SU-DHL-6 (cell line): Measurements from ENCODE around the gene EXOC2.

Experiments
- EZH2phosphoT487 ChIP-seq: fragments of 200-600 bp; sonication (generic), shearing (Covaris generic); conservative IDR thresholded peaks from 2 replicates; pipeline ENCODE4 v1.6.1; 2018; ENCODE audit warnings: mild to moderate bottlenecking, antibody characterized with exemption, low read length, moderate library complexity, mixed read lengths
- TF ChIP-seq, protein P1 (sequence below): fragments of 200-600 bp; sonication (generic); IDR thresholded peaks from one replicate; pipeline ENCODE4 v1.5.1; 2017; ENCODE audit warnings: antibody characterized with exemption, mild to moderate bottlenecking, low read length, moderate library complexity; ENCODE audit not compliant: insufficient read depth, poor library complexity, severe bottlenecking

- TF ChIP-seq, protein P1, sequence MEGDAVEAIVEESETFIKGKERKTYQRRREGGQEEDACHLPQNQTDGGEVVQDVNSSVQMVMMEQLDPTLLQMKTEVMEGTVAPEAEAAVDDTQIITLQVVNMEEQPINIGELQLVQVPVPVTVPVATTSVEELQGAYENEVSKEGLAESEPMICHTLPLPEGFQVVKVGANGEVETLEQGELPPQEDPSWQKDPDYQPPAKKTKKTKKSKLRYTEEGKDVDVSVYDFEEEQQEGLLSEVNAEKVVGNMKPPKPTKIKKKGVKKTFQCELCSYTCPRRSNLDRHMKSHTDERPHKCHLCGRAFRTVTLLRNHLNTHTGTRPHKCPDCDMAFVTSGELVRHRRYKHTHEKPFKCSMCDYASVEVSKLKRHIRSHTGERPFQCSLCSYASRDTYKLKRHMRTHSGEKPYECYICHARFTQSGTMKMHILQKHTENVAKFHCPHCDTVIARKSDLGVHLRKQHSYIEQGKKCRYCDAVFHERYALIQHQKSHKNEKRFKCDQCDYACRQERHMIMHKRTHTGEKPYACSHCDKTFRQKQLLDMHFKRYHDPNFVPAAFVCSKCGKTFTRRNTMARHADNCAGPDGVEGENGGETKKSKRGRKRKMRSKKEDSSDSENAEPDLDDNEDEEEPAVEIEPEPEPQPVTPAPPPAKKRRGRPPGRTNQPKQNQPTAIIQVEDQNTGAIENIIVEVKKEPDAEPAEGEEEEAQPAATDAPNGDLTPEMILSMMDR: no peak
- no peak for TF ChIP-seq EZH2phosphoT487
Measured at GRCh38 chr6:624979-625378, 68.0 kb downstream of the EXOC2 start.
